Fibroblast of lung (primary cell): ENCODE measurements around the gene TAT. TPM values are rescaled to one million over a fixed set of nuclear protein-coding genes. Genes with fewer than 3 reads are reported as not detected.
"Not testable (repeated sequence)": the region's sequence is repeated elsewhere in the genome, so short reads cannot be mapped to it uniquely, and the experiment has no call there.

ENCODE experiments used
- DNase-seq, 2 donors: peaks; one replicate each; pipeline versions ENCODE4 v3.0.0 to v3.0.0-alpha.2; 2010; ENCODE audit warnings: low read depth in 2 of 2
- H2AFZ ChIP-seq: 2 replicates; pipeline ENCODE4 v1.5.1; 2012; ENCODE audit warnings: low read length, control low read depth, inconsistent platforms
- H3K27ac ChIP-seq: 2 replicates; pipeline ENCODE4 v1.5.1; 2011; ENCODE audit warnings: low read length, control low read depth; ENCODE audit not compliant: insufficient read depth
- H3K27me3 ChIP-seq: 2 replicates; pipeline ENCODE4 v1.5.1; 2011; ENCODE audit warnings: mild to moderate bottlenecking, low read length; ENCODE audit not compliant: control insufficient read depth, insufficient read depth
- H3K36me3 ChIP-seq: 2 replicates; pipeline ENCODE4 v1.5.1; 2011; ENCODE audit warnings: low read length; ENCODE audit not compliant: control insufficient read depth, insufficient read depth
- H3K4me1 ChIP-seq: 2 replicates; pipeline ENCODE4 v1.5.1; 2011; ENCODE audit warnings: low read length; ENCODE audit not compliant: control insufficient read depth, insufficient read depth; ENCODE audit errors: extremely low read depth
- H3K4me2 ChIP-seq: 2 replicates; pipeline ENCODE4 v1.5.1; 2011; ENCODE audit warnings: low read length, control low read depth; ENCODE audit not compliant: insufficient read depth; ENCODE audit errors: extremely low read depth
- H3K4me3 ChIP-seq, 4 experiments: fragments of 200-600 bp in 1 of 4; sonication (generic) in 1 of 4; replicated peaks in 1 of 4; 2 replicates each; pipeline ENCODE4 v1.5.1; 2011 to 2016; ENCODE audit warnings: low read length in 4 of 4, low read depth in 3 of 4, mild to moderate bottlenecking in 3 of 4, control low read depth in 2 of 4, inconsistent platforms in 1 of 4, mixed read lengths in 1 of 4; ENCODE audit not compliant: insufficient read depth in 1 of 4; ENCODE audit errors: control extremely low read depth in 1 of 4
- H3K79me2 ChIP-seq: 2 replicates; pipeline ENCODE4 v1.5.1; 2012; ENCODE audit warnings: mild to moderate bottlenecking, low read length, inconsistent platforms; ENCODE audit not compliant: control insufficient read depth, insufficient read depth
- H3K9ac ChIP-seq: 2 replicates; pipeline ENCODE4 v1.5.1; 2011; ENCODE audit warnings: mild to moderate bottlenecking, low read length, control low read depth; ENCODE audit not compliant: insufficient read depth
- H3K9me3 ChIP-seq: 2 replicates; pipeline ENCODE4 v1.5.1; 2012; ENCODE audit warnings: low read depth, low read length; ENCODE audit not compliant: control insufficient read depth, insufficient read depth
- H4K20me1 ChIP-seq: 2 replicates; pipeline ENCODE4 v1.5.1; 2011; ENCODE audit warnings: low read length; ENCODE audit not compliant: control insufficient read depth, insufficient read depth; ENCODE audit errors: extremely low read depth
- EZH2 ChIP-seq: IDR thresholded peaks from 2 replicates; pipeline ENCODE4 v1.5.1; 2012; ENCODE audit warnings: low read length, control low read depth, mild to moderate bottlenecking; ENCODE audit errors: missing control alignments
- polyA plus RNA-seq, 2 donors: library from polyadenylated mRNA; depleted of rRNA in 1 of 2; stranded (reverse) in 1 of 2; unstranded in 1 of 2; fragments of >200 nt; gene quantifications; 2 replicates each; pipeline ENCODE4 v1.2.1, GENCODE V29; 2011 to 2012; ENCODE audit warnings: missing spikeins in 1 of 2
- total RNA-seq: library from RNA; depleted of rRNA; stranded (reverse); fragments of >200 nt; gene quantifications from 2 replicates; pipeline ENCODE4 v1.2.1, GENCODE V29; 2014
- TF ChIP-seq, protein P1 (sequence below), 2 donors: IDR thresholded peaks in 1 of 2; conservative IDR thresholded peaks in 1 of 2; 1 replicate in 1 of 2; 2 replicates in 1 of 2; pipeline ENCODE4 v1.5.1; 2011 to 2012; ENCODE audit warnings: low read length in 2 of 2, control low read depth in 1 of 2, inconsistent platforms in 1 of 2, low read depth in 1 of 2, mild to moderate bottlenecking in 1 of 2

Gene TAT
- total and polyA plus RNA-seq, 2 donors (not counting 1 experiment from before 2014, with no cell fraction given) = not detected

DNA sequence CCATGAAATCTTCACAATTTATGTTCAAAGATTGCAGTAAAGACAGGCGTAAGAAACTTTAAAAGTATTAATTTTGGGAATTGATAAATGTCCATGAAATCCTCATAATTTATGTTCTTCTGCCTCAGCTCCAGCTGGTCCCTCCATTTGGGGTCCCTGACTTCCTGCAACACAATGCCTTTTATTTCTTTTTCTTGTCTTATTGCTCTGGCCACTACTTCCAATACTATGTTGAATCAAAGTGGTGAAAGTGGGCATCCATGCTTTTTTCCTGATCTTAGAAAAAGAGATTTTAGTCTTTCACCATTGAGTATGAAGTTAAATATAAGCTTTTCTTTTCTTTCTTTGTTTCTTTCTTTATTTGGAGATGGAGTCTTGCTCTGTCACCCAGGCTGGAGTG lies 14.3 kb downstream of the TAT start:
- Histone ChIP-seq H3K9me3 (no peaks in the 10 kb centered on the region), H4K20me1 (no peaks in the 10 kb centered on the region), H3K27ac (no peak overlapping the region)

DNA sequence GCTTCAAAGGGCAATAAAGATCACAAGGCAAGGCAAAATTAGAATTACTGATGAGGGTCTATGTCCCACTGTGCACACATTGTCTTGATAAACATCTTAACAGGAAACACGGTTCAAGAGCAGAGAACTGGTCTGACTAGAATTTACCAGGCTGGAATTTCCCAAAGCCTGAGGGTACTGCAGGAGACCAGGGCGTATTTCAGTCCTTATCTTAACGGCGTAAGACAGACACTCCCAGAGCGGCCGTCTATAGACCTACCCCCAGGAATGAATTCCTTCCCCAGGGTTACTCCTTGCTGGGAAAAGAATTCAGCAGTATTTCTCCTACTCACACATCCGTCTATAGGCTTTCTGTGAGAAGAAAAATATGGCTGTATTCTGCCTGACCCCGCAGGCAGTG lies 15.0 kb downstream of the TAT start:
- not testable (repeated sequence) for H3K4me1 ChIP-seq, H3K79me2 ChIP-seq, H3K9me3 ChIP-seq, H2AFZ ChIP-seq, DNase-seq, H3K4me2 ChIP-seq, H3K9ac ChIP-seq, H3K27me3 ChIP-seq, H4K20me1 ChIP-seq, H3K4me3 ChIP-seq, H3K27ac ChIP-seq, H3K36me3 ChIP-seq

More for the DNA sequence above, 14.3 kb downstream of the TAT start:
- DNase-seq = no peak
- no peak overlapping the region for H2AFZ ChIP-seq
- no peaks in the 10 kb centered on the region for H3K4me1 ChIP-seq
- H3K4me2 ChIP-seq = no peak overlapping the region
- no peaks in the 10 kb centered on the region for H3K36me3 ChIP-seq
- H3K27me3 ChIP-seq = no peaks in the 10 kb centered on the region
- no peak for TF ChIP-seq EZH2
- TF ChIP-seq, protein P1, sequence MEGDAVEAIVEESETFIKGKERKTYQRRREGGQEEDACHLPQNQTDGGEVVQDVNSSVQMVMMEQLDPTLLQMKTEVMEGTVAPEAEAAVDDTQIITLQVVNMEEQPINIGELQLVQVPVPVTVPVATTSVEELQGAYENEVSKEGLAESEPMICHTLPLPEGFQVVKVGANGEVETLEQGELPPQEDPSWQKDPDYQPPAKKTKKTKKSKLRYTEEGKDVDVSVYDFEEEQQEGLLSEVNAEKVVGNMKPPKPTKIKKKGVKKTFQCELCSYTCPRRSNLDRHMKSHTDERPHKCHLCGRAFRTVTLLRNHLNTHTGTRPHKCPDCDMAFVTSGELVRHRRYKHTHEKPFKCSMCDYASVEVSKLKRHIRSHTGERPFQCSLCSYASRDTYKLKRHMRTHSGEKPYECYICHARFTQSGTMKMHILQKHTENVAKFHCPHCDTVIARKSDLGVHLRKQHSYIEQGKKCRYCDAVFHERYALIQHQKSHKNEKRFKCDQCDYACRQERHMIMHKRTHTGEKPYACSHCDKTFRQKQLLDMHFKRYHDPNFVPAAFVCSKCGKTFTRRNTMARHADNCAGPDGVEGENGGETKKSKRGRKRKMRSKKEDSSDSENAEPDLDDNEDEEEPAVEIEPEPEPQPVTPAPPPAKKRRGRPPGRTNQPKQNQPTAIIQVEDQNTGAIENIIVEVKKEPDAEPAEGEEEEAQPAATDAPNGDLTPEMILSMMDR (conservative IDR thresholded peaks at IDR 0.05 in 1 of 2, IDR thresholded peaks at IDR 0.05 in 1 of 2; ENCODE audit: low read depth in 1 of 2, low read length in 2 of 2) = no peak
- H3K9ac ChIP-seq = no peak overlapping the region
- H3K4me3 ChIP-seq = no peak overlapping the region
- H3K79me2 ChIP-seq = no peaks in the 10 kb centered on the region

DNA sequence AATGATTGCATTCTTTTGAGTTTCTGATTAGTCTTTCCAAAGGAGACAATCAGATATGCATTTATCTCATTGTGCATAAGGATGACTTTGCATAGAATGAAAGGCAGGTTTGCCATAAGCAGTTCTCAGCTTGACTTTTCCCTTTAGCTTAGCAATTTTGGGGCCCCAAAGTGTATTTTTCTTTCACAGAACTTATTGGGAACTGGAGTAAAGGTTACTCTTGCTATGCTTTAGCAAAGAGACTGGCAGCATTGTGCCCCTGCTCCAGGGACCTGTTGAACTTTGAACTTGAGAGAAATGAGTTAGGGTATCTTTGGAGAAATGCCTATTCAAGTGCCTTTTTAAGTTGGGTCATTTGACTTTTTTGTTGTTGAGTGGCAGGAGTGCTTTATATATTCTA lies 17.0 kb downstream of the TAT start:
- H3K79me2 ChIP-seq = no peaks in the 10 kb centered on the region
- no peak overlapping the region for H3K9ac ChIP-seq
- H3K27ac ChIP-seq = no peak overlapping the region
- no peak for DNase-seq
- H3K9me3 ChIP-seq = no peaks in the 10 kb centered on the region
- no peak overlapping the region for H3K4me2 ChIP-seq
- H2AFZ ChIP-seq = no peak overlapping the region
- no peaks in the 10 kb centered on the region for H3K36me3 ChIP-seq
- no peak overlapping the region for H3K4me3 ChIP-seq
- no peaks in the 10 kb centered on the region for H4K20me1 ChIP-seq
- H3K4me1 ChIP-seq = no peaks in the 10 kb centered on the region
- H3K27me3 ChIP-seq = no peaks in the 10 kb centered on the region
- no peak for TF ChIP-seq EZH2
- TF ChIP-seq, protein P1 (conservative IDR thresholded peaks at IDR 0.05 in 1 of 2, IDR thresholded peaks at IDR 0.05 in 1 of 2; ENCODE audit: low read depth in 1 of 2, low read length in 2 of 2) = no peak
